Measurements from ENCODE around the gene MGAT5. TPM values are rescaled to one million over a fixed set of nuclear protein-coding genes. Genes with fewer than 3 reads are reported as not detected.
A peak's percentile ranks its signal among the peaks of the same experiment; 100 is the strongest.

MGAT5 gene
- total RNA-seq, 1 experiment from 2014 or later, result 24.5 TPM

DNA sequence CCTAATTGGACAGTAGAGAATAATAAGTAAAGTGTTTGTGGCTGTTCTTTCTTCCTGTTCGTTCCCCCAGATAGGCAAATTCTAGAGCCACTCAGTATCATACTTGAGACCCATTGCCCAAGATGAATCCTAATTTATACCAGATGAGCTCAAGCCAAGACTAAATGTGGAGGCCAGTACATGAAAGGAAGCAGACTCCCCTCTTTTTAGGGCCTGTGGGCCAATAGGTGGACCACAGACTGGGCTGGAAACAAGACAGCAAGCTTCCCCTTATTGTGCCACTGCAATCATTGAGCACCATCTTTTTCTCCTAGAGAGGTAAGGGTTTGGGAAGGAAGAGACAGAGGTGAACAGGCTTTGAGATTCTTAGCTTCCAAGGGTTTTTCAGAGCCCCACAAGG, 141.9 kb downstream of the MGAT5 start:
- no peak for DNase-seq (ENCODE audit: low spot score)

DNA sequence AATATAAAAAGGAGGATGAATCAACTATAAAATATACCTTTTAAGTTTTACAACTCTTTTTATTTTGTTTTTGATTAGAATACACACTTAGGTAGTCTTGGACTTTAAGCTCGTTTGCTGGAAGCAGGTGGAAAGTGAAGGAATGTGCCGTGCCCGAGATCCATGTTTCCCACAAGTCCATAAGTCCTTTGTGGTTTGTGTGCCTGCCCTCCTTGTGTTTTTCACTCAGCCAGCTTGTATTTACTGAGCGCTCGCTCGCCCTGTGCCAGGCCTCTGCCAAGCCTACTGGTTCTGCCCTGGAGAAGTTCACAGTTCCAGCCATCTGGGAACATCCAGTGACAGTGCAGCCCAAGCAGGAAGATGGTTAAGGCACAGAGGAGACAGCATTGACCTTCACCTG, 142.6 kb downstream of the MGAT5 start:
- no peak for DNase-seq (ENCODE audit: low spot score)

DNA sequence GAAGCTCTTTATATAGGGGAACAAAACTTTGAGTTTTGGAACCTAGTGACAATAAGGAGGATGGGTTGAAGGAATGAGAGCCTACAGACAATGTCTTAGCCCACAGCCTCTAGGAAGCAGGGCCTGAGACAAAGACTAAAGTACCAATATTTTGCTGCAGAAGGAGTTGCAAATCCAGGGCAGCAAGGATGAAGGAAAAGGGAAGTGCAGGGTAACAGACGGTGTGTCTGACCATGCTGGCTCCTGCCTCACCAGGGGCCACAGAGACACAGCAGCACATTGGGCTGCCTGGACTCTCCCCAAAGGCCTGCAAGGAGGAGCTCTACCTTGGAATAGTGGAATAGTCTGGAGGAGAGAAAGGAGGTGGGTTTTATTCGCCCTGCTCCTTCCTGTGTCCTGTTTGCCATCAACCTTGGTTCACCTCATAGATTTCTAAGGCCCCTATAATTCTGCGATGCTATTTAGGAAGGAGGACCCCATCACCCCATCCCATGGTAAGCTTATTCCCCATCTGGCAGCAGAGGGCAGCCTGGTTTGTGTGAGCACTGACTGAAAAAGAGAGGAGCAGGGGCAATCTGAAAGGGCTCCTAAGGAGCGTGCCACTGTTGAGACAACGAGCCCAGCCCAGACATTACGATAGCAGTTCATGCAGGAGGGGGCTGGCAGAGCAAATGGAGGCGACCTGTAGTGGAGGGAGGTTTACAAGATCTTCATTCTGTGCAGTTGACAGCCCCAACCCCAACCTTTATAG, 143.4 kb downstream of the MGAT5 start:
- DNase-seq (ENCODE audit: low spot score), result no peak

DNA sequence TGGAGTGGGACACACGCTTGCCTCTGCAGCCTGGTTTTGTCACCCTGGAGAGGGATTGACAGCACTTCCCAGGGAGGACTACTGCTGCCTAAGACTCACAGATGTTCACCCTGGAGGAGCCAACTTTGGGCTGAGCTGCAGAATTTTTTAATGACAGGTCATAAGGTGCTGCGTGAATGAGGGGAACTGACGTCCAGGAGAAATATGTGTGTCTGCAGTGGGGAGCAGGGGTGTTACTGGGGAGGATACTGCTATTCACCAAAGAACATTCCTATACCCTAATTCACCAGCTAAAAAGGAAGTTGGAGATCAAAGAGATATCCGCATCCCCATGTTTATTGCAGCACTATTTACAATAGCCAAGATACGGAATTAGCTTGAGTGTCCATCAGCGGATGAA, 144.4 kb downstream of the MGAT5 start:
- no peak for DNase-seq (ENCODE audit: low spot score)

DNA sequence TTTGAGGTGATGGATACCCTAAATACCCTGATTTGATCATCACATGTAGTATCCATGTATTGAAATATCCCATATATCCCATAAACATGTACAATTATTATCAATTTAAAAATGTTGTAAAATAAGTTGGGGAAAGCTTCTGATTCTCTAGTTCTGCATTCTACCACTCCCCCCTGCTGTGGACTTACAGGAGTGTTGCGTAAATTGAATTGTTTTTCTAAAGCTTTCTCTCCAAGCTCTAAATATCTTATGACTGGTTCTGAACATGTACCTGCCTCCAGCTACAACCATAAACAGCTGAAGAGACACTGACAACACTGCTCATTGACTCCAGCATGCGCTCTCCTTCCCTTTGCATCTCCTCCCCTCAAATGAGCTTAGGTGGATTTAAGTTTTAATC, 145.2 kb downstream of the MGAT5 start:
- DNase-seq (ENCODE audit: low spot score), result no peak

DNA sequence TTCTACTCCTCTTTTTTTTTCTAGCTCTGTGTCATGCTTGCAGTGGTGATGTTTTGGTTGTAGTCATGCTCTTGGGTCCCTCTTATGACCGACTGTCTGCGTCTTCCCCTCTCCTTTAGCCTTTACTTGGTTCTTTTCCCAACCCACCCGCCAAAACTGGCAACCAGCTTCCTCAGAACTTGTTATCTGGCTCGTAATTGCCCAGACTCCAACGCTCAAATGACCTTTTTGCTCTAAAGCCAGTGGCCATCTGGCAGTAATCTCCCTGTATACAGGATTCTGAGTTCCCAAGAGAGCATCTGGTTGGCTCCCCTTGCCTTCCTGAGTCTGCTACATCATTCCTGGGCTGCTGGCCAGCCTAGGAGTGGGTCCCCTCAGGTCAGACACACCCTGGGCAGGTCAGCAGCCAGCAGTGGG, 147.2 kb downstream of the MGAT5 start:
- no peak for DNase-seq (ENCODE audit: low spot score)

DNA sequence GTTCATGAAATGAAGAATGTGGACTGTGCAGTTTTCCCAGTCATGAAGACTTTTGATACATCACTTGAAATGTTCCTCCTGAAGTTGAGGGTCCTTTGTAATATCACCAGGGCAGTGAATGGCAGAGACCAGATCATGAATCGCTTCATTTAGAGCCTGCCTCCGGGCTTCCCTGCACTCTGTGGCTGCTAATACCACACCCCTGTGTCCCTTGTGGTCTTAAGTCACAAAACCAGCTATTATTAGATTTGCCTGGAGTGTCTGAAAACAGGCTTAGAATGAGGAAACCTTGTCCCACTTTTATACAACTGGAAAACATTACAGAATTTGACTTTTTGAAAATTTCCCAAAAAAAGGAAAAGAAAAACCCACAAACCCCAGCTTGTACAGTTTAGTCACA, 147.9 kb downstream of the MGAT5 start:
- DNase-seq (ENCODE audit: low spot score), result no peak

DNA sequence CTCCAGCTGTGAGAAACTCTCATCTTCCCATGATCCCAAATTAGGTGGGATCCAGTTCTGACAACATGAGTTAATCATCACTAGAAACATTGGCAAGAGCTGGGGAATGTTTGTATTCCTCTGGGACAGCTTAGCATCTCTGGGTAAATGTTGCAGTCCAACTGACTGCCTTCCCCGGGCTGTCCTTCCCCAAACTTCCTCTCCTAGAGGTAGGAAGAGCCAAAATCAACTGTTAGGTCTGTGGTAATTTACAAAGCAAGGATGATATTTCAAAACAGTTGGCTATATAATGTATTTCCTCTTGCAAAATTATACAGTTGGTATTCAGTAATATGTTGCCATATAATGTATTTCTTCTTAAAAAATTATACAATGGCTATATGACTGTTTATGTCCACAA, 148.5 kb downstream of the MGAT5 start:
- DNase-seq (ENCODE audit: low spot score), result no peak

DNA sequence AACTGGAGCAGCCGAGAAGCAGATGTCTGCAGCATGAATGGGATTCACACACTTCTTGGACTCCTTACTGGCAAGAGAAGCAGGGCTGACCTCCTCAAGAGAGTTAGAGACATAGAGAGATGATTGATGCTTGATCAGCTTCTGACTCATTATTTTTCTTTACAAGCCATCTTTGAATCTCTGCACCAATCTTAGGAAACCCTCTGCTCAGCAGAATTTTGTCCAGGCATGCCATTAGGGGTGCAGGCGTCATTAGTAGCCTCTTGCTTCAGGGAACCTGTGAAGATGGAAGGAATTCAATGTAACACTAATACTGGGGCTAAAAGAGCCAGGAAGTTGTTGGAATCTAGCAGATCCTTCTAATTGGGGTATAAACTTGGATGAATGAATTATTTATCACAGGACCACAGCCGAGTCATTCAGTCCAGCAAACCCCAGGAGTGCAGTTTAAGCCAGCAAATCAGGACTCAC, 151.8 kb downstream of the MGAT5 start:
- DNase-seq (ENCODE audit: low spot score), result no peak

DNA sequence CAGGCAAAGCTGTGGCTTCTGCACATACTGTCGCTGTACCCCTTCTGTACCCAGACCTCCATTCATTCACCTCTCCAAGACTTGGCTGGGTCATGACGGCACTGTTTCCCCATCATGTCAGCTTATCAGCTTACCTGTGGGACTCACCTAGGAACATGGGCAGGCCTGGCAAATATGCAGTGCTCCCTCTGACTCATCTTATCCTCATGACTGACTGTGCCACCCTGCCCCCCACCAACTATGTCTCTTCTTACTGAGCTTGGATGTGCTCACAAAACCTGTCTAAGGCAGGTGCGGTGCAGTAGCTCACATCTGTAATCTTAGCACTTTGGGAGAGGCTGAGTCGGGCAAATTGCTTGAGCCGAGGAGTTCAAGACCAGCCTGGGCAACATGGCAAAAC, 152.4 kb downstream of the MGAT5 start:
- DNase-seq (ENCODE audit: low spot score), result no peak

DNA sequence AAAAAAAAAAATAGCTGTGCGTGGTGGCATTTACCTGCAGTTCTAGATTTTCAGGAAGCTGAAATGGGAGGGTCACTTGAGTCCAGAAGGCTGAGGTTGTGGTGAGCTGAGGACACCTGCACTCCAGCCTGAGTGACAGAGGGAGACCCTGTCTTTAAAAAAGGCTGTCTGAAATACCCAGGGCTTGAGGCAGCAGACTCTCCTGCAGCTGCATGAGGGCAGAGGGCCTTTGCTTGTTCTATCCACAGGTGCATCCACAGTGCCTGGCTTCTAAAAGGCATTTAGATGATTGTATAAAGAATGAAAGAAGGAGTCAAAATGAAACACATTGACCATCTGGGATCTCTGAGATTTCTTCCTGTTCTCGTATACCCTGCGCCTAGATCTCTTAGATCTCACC, 152.9 kb downstream of the MGAT5 start:
- DNase-seq (ENCODE audit: low spot score), result no peak

DNA sequence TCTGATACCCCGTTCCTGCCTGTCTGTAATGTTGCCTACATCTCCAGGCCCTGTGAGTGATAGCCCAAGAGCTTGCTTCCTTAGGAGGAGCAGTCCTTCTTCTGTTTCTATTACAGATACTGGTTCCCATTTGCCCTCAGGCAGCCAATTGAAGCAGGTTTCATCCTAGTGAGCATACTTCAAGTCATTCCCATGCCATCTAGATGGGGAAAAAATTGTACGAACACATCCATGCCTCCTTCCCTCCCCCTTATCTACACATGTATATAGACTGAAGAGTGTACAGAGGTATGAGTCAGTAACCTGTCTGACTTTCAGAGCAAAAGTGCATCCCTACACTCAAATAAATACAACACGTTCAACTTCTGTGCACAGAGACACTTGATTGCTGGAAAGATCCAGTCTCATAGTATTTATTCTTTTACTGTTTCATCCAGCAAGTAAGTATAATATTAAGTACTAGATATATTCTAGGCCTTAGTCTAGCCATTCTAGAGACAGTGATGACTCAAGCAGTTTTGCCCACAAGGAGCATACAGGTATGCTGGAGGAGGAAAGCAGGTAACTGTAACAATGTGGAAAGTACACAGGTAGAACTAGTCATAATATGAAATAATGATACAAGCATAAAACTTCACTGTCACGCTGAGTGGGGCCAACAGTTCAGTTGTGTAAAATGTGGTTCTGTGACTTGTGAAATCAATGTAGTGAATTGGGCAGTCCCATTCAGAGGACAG, 153.4 kb downstream of the MGAT5 start:
- DNase-seq (ENCODE audit: low spot score), result no peak

DNA sequence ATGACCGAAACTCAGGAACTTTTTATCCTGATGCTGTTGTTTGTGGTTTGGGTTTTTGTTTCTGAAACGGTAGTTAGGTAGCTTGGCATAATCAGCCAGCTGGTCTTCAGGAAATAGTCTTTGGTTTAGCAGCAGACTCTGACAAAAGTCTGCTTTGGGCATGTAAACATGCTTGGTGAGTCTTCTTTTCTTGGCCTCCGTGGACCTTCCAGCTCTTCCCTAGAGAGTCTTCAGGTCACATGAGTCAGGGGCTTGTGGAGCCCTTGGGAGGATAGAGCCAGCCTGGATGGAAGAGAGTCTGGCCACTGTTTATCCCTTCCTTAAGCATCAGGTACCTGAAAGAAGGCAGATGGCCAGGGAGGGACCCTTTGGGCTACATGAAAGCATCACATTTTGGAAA, 154.5 kb downstream of the MGAT5 start:
- DNase-seq (ENCODE audit: low spot score), result peak; percentile 23

DNA sequence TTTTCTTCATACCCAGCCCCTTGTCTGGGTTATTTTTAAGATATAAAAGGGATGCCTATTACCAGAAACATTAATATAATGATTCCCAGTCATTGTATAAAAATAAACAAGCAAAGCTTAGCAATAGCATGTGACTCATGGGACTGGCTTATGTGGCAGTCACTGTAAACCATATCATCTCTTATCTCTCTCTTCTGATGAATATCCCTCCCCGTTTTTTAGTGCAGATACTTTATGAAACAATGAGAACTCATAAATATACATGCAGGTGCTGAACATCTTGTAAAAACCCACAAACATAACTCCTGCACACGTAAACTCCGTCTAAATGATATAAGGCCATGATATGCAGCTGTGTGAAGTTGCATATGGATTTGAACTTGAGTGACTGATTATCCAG, 154.9 kb downstream of the MGAT5 start:
- DNase-seq (ENCODE audit: low spot score), result no peak

DNA sequence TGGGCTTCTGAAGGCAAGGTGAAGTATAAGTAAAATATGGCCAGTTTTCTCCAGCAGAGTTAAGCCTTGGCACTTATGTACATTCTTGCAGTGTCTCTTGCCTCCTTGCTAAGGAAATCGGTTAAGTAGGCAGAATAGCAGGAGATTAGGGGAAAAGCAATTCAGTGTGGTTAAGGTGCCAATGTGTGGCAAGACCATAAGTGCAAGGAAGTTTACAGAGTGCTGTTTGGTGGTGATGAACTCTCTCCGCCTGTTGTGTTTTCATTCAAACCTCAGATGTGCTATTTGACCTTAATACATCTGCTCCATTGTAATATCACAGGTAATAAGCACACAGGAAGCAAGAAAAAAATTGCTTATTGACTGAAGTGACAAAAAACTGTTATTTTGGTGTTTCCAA, 156.1 kb downstream of the MGAT5 start:
- peak; percentile 35 for DNase-seq (ENCODE audit: low spot score)

DNA sequence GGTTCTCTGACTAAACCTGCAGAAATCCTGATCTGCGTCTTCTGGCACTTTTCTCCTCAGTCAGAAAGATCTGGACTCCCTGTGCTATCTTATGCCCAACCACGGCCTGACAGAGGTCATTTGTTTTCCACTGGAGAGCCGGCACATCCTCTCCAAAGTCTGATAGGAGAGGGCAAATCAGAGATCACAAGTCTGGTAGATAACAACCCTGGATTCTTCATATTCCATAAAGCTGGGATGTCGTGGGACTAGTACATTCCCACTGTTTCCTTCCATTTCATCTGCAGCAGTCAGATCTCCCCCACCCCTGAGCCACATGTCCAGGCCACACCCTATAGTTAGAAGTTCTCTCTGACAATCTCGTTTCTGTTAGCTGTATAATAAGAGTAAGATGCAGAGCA, 157.0 kb downstream of the MGAT5 start:
- DNase-seq (ENCODE audit: low spot score), result no peak

DNA sequence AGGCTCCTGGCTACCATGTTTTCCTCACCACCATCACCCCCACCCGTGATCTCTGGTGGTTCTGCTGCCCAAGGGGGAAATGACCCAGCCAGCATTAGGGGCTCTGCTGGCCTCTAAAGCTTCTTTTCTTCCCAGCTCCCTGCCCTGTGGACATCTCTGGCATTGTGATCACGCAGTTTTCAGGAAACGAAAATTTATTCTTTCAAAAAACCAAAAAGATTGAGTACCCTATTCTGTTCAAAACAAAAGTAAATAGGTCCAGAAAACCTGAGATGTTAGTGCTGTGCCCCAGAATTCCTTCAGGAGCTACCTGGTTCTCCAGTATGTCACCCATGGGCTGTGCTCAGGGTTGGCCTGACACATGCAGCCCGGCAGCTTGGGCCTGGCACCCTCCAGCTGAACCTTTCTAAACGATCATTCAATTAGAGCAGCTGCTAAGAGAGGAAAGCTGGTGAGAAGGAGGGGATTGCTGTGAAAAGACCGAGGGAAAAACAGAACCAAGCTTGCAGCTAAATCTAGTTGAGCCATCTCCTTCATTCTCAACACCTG, 157.5 kb downstream of the MGAT5 start:
- no peak for DNase-seq (ENCODE audit: low spot score)

DNA sequence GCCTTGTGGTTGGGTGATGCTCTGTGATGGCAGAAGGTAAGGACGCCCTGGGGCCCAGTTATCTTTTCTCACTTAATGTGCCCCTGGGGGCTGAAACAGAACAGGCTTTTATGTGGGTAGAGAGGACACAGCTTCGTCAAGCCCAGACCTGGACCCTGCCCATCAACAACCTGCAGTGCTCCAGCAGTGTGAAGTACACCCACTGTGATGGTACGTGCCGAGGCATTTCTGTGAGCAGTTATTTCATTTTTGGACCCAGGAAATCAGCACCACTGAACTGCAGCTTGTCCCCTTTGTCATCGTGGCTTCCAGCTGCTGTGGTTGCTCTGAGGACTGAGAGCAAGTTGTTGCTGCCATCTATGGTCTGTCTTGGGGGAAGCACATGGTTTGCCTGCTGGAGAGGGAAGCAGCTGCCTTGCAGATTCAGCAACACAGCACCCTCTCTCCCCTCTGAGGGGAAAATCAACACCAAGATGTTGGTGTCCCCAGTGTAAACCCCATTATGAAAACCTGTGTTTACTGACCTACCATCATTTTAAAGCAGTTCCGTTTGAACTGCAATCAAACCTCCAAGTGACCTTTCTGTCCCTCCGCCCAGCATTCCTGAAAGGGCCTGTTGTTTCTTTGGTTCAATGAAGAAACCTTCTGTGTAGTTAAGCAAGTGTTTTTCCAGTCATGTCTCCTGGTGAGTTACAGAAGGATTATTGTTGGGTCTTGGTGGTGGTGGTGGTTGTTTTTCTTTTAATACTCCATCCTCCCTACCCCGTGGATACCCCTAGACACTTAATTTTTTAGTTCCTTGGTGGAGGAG, 158.2 kb downstream of the MGAT5 start:
- DNase-seq (ENCODE audit: low spot score), result peak; percentile 84

DNA sequence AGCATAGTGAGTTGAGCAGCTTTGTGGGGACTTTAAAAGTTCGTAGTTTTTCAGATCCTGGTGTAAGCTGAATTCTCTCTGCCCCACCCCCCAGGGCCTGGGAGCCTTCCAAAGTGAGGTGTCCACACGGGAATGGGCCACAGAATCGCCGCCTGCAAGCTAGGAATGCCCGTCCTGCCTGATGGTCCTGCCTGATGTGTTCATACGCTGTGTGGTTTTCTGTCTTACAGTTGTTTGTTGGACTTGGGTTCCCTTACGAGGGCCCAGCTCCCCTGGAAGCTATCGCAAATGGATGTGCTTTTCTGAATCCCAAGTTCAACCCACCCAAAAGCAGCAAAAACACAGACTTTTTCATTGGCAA, 158.7 kb downstream of the MGAT5 start:
- DNase-seq (ENCODE audit: low spot score), result no peak

DNA sequence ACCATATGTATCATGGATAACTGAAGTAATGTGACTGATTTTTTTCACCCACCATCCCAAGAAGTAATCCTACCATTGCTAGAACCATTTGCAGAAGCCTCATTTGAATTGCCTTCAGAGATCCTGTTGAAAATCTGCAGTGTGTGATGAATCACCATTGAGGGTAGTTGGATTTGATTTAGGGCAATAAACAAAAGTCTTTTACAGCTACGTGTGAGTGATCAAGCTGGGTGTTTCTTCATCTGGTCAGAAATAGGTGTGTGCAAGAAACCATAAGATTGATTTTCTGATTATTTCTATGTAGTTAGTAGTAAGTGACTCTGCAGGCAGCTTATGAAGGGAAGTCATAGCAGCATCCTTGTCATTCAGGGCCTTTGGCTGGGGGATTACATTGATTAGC, 159.6 kb downstream of the MGAT5 start:
- DNase-seq (ENCODE audit: low spot score), result no peak

DNA sequence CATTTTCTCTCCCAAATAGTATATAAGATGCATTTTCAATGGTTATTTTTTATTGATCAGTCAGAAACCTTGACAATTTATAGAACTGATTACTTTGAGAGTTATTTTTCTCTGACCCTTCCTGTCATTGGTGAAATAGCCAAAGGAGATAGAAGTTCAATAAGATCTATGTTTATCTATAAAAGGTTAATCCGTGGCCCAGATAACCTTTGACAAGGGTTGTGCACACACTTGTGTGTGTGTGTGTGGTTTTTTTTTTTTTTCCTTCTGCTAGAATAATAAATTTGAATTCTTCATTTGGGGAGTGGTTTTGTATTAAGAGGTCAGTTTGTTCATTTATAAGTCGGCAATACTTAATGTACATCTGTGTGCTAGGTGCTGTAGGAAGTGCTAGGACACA, 160.0 kb downstream of the MGAT5 start:
- no peak for DNase-seq (ENCODE audit: low spot score)

DNA sequence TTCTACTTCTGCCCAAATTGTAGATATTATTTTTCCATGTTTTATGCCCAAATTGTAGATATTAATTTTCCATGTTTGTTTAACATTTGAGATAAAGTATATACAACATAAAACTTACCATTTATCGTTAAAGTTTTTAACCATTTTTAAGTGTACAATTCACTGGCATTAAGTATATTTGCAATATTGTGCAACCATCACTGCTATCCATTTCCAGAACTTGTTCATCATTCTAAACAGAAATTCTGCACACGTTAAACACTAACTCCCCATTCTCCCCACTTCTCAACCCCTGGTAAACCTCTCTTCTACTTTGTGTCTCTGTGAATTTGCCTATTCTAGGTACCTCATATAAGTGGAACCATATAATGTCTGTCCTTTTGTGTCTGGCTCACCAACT, 162.1 kb downstream of the MGAT5 start:
- no peak for DNase-seq (ENCODE audit: low spot score)
